Adipose tissue (tissue), 3 donors: ENCODE results near the gene ATOSA. TPM values are rescaled to one million over a fixed set of nuclear protein-coding genes. Genes with fewer than 3 reads are reported as not detected.

Experiments
- H3K27ac ChIP-seq: one replicate; pipeline ENCODE4 v1.5.1; 2013; ENCODE audit warnings: low read depth, low read length
- WGBS, 3 donors: extraction: QIAGEN DNeasy Blood & Tissue Kit; methylation state at CpG; one replicate each; pipeline ENCODE4 v1.1.7; 2013; 5-methylcytosine and 5-hydroxymethylcytosine counted together
- polyA plus RNA-seq, 3 donors: library from polyadenylated mRNA; stranded (reverse); fragments of 200-250 nt; gene quantifications; one replicate each; pipeline ENCODE4 v1.2.3, GENCODE V29; 2013
- donor health status: healthy with polysubstance abuse.
- donor health status: Bipolar disorder and iron deficiency.
- donor health status: healthy.

Gene ATOSA
- 10 to 100 TPM; 19.3 to 40.6 (median 31.9) TPM for polyA plus RNA-seq

GRCh38 chr15:52679232-52680040, at the start of gene ATOSA:
Gene ATOSA (minus strand): TSS chr15:52679388. CDS start chr15:52678021, 1,367 bp downstream.
- WGBS, 3 donors: 1% methylated on average over 44 to 55 of the region's 55 CpGs
- H3K27ac ChIP-seq: peak within 1 kb of the TSS; percentile 56

GRCh38 chr15:52728899-52729298, 49.7 kb upstream of the ATOSA start:
- 62 to 73% (median 68%) methylated on average over 2 of the region's 2 CpGs for WGBS, 3 donors
- H3K27ac ChIP-seq: no peak overlapping the region

- 66 to 80% (median 73%) methylated on average over 3 of the region's 3 CpGs for WGBS, 3 donors
- H3K27ac ChIP-seq: no peak overlapping the region
These were observed 48.6 kb upstream of the ATOSA start for GRCh38 chr15:52727815-52728214.

GRCh38 chr15:52726195-52726594, 47.0 kb upstream of the ATOSA start:
- H3K27ac ChIP-seq: no peak overlapping the region
- 91 to 95% (median 93%) methylated on average over 2 of the region's 2 CpGs for WGBS, 3 donors

GRCh38 chr15:52718551-52718950, 39.4 kb upstream of the ATOSA start:
- 61 to 87% (median 74%) methylated on average over 2 of the region's 2 CpGs for WGBS, 3 donors
- H3K27ac ChIP-seq: no peak overlapping the region

- WGBS, 3 donors: 68 to 88% (median 84%) methylated on average over 6 of the region's 6 CpGs
- H3K27ac ChIP-seq: no peak overlapping the region
These were observed 38.7 kb upstream of the ATOSA start for GRCh38 chr15:52717924-52718323.

- no peak overlapping the region for H3K27ac ChIP-seq
- 69 to 84% (median 80%) methylated on average over 5 to 6 of the region's 6 CpGs for WGBS, 3 donors
These were observed 38.3 kb upstream of the ATOSA start for GRCh38 chr15:52717481-52717880.

GRCh38 chr15:52716536-52716935, 37.3 kb upstream of the ATOSA start:
- 63 to 89% (median 79%) methylated on average over 2 of the region's 2 CpGs for WGBS, 3 donors
- H3K27ac ChIP-seq: no peak overlapping the region

- no peak overlapping the region for H3K27ac ChIP-seq
- WGBS, 3 donors: 64 to 87% (median 72%) methylated on average over 5 of the region's 5 CpGs
These were observed 36.2 kb upstream of the ATOSA start for GRCh38 chr15:52715411-52715810.

- WGBS, 3 donors: 51 to 76% (median 57%) methylated on average over 3 of the region's 3 CpGs
- H3K27ac ChIP-seq: no peak overlapping the region
These were observed 35.8 kb upstream of the ATOSA start for GRCh38 chr15:52714968-52715367.

GRCh38 chr15:52710708-52711389, 31.7 kb upstream of the ATOSA start:
- 72 to 84% (median 73%) methylated on average over 2 of the region's 2 CpGs for WGBS, 3 donors
- no peak overlapping the region for H3K27ac ChIP-seq

GRCh38 chr15:52710050-52710707, 31.0 kb upstream of the ATOSA start:
- H3K27ac ChIP-seq: no peak overlapping the region
- 90 to 92% (median 91%) methylated on average over 1 of the region's 1 CpG for WGBS, 3 donors

- no peak overlapping the region for H3K27ac ChIP-seq
- 32 to 72% (median 68%) methylated on average over 10 of the region's 10 CpGs for WGBS, 3 donors
These were observed 30.2 kb upstream of the ATOSA start for GRCh38 chr15:52709187-52709981.

GRCh38 chr15:52706091-52706490, 26.9 kb upstream of the ATOSA start:
- 85 to 98% (median 97%) methylated on average over 1 of the region's 1 CpG for WGBS, 3 donors
- no peak overlapping the region for H3K27ac ChIP-seq

- H3K27ac ChIP-seq: no peak overlapping the region
These were observed 23.2 kb upstream of the ATOSA start for GRCh38 chr15:52702390-52702789.

GRCh38 chr15:52699457-52699856, 20.3 kb upstream of the ATOSA start:
- WGBS, 3 donors: 68 to 79% (median 74%) methylated on average over 3 of the region's 3 CpGs

More at GRCh38 chr15:52702390-52702789, 23.2 kb upstream of the ATOSA start:
- 84 to 97% (median 85%) methylated on average over 1 of the region's 1 CpG for WGBS, 3 donors

GRCh38 chr15:52698514-52698913, 19.3 kb upstream of the ATOSA start:
- WGBS, 3 donors: 0 to 33% (median 0%) methylated on average over 1 of the region's 1 CpG
- no peak overlapping the region for H3K27ac ChIP-seq

More at GRCh38 chr15:52699457-52699856, 20.3 kb upstream of the ATOSA start:
- no peak overlapping the region for H3K27ac ChIP-seq

GRCh38 chr15:52697051-52697450, 17.9 kb upstream of the ATOSA start:
- no peak overlapping the region for H3K27ac ChIP-seq
- 82 to 89% (median 83%) methylated on average over 2 of the region's 2 CpGs for WGBS, 3 donors
